Keratinocyte (primary cell): ENCODE results near the gene UBE2E1.

ENCODE experiments used
- EZH2 ChIP-seq: IDR thresholded peaks from one replicate; pipeline ENCODE4 v1.6.1; 2012; ENCODE audit warnings: inconsistent platforms, mild to moderate bottlenecking, low read length, moderate library complexity
- TF ChIP-seq, protein P1 (sequence below), 3 experiments: IDR thresholded peaks in 1 of 3; conservative IDR thresholded peaks in 1 of 3; optimal IDR thresholded peaks in 1 of 3; 2 replicates in 2 of 3; 3 replicates in 1 of 3; pipeline versions ENCODE3 to v1.5.1; 2011; ENCODE audit warnings: low read length in 3 of 3, mild to moderate bottlenecking in 3 of 3, moderate library complexity in 2 of 3, control low read depth in 1 of 3, inconsistent platforms in 1 of 3; ENCODE audit not compliant: insufficient read depth in 2 of 3; ENCODE audit errors: extremely low read depth in 1 of 3

DNA sequence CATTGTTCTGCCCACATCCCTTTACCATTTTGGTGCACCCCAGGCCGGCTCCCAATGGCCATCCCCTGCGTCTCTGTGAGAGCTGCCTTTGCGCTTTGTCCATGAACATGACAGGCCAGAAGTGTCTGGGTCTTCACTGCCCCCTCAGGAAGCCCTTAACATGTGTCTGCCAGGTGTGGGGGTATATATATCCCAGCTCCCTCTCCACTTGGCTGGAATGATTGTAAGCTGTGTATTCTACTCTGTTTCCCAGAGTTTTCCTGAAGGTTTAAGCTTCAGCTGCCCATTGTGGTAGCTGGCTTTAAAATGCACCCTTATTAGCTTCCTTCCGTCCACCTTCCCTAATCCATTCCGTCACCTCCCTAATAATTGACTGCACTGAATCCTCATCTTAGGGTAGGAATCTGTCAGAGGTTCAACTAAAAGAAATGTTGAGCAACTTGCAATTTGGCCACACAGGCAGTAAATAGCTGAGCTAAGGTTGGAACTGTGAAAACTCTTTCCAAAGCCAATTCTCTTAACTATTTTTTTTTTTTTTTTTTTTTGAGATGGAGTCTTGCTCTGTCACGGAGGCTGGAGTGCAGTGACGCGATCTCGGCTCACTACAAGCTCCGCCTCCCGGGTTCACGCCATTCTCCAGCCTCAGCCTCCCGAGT lies 30.4 kb upstream of the UBE2E1 start:
- TF ChIP-seq, protein P1, sequence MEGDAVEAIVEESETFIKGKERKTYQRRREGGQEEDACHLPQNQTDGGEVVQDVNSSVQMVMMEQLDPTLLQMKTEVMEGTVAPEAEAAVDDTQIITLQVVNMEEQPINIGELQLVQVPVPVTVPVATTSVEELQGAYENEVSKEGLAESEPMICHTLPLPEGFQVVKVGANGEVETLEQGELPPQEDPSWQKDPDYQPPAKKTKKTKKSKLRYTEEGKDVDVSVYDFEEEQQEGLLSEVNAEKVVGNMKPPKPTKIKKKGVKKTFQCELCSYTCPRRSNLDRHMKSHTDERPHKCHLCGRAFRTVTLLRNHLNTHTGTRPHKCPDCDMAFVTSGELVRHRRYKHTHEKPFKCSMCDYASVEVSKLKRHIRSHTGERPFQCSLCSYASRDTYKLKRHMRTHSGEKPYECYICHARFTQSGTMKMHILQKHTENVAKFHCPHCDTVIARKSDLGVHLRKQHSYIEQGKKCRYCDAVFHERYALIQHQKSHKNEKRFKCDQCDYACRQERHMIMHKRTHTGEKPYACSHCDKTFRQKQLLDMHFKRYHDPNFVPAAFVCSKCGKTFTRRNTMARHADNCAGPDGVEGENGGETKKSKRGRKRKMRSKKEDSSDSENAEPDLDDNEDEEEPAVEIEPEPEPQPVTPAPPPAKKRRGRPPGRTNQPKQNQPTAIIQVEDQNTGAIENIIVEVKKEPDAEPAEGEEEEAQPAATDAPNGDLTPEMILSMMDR (optimal IDR thresholded peaks at IDR 0.05 in 1 of 3, IDR thresholded peaks at IDR 0.05 in 1 of 3, conservative IDR thresholded peaks at IDR 0.05 in 1 of 3; ENCODE audit: extremely low read depth in 1 of 3, insufficient read depth in 2 of 3, low read length in 3 of 3) = no peak
- TF ChIP-seq EZH2 = no peak
